GM23338 (cell line): ENCODE data around the gene RPL29. TPM values are rescaled to one million over a fixed set of nuclear protein-coding genes. Genes with fewer than 3 reads are reported as not detected.

ENCODE experiments used
- ATAC-seq: fragments of 200-7000 bp; cut with Tn5 transposase; 3 replicates; pipeline ENCODE4 v1.9.1; 2020
- DNase-seq: peaks from one replicate; pipeline ENCODE4 v3.0.0-alpha.2; 2015; ENCODE audit warnings: low spot score
- H2AFZ ChIP-seq: fragments of 200-600 bp; sonication (generic); 2 replicates; pipeline ENCODE4 v1.8.0; 2016; ENCODE audit warnings: antibody characterized with exemption, mild to moderate bottlenecking, moderate library complexity
- H3F3A ChIP-seq: fragments of 200-600 bp; sonication (generic); replicated peaks from 2 replicates; pipeline ENCODE4 v1.8.0; 2017; ENCODE audit warnings: antibody characterized with exemption, mixed run types, low read depth
- H3K27ac ChIP-seq: fragments of 200-600 bp; sonication (generic); 2 replicates; pipeline ENCODE4 v1.6.1; 2016; ENCODE audit warnings: low read depth
- H3K27me3 ChIP-seq: fragments of 200-600 bp; sonication (generic); 2 replicates; pipeline ENCODE4 v1.8.0; 2016; ENCODE audit warnings: mild to moderate bottlenecking, mixed run types, moderate library complexity; ENCODE audit not compliant: insufficient read depth
- H3K36me3 ChIP-seq: fragments of 200-600 bp; sonication (generic); 2 replicates; pipeline ENCODE4 v1.8.0; 2016; ENCODE audit warnings: mild to moderate bottlenecking; ENCODE audit not compliant: insufficient read depth
- H3K4me1 ChIP-seq: fragments of 200-600 bp; sonication (generic); 2 replicates; pipeline ENCODE4 v1.8.0; 2016; ENCODE audit warnings: mild to moderate bottlenecking, moderate library complexity; ENCODE audit not compliant: insufficient read depth
- H3K4me2 ChIP-seq: fragments of 200-600 bp; sonication (generic); 2 replicates; pipeline ENCODE4 v1.7.1; 2017; ENCODE audit warnings: mixed run types
- H3K4me3 ChIP-seq: fragments of 200-600 bp; sonication (generic); 2 replicates; pipeline ENCODE4 v1.6.1; 2016; ENCODE audit warnings: mixed run types
- H3K79me2 ChIP-seq: fragments of 200-600 bp; sonication (generic); replicated peaks from 2 replicates; pipeline ENCODE4 v1.8.0; 2017; ENCODE audit warnings: mild to moderate bottlenecking; ENCODE audit not compliant: insufficient read depth
- H3K9me2 ChIP-seq: fragments of 200-600 bp; sonication (generic); 2 replicates; pipeline ENCODE4 v1.8.0; 2017; ENCODE audit not compliant: insufficient read depth
- H4K20me1 ChIP-seq: fragments of 200-600 bp; sonication (generic); replicated peaks from 2 replicates; pipeline ENCODE4 v1.8.0; 2017; ENCODE audit warnings: mild to moderate bottlenecking; ENCODE audit not compliant: insufficient read depth
- H3K27ac Mint-ChIP-seq: 2 replicates; pipeline ENCODE4 v1.8.0; 2020; ENCODE audit warnings: inconsistent platforms, mild to moderate bottlenecking, moderate library complexity, mixed read lengths
- H3K27me3 Mint-ChIP-seq: 3 replicates; pipeline ENCODE4 v1.8.0; 2022; ENCODE audit warnings: low read depth, mild to moderate bottlenecking, moderate library complexity, mixed read lengths, inconsistent platforms; ENCODE audit not compliant: insufficient read depth, poor library complexity
- H3K36me3 Mint-ChIP-seq: 3 replicates; pipeline ENCODE4 v1.8.0; 2021; ENCODE audit warnings: low read depth, mild to moderate bottlenecking, inconsistent platforms, moderate library complexity, mixed read lengths
- H3K4me1 Mint-ChIP-seq: 3 replicates; pipeline ENCODE4 v1.8.0; 2020; ENCODE audit warnings: mild to moderate bottlenecking, inconsistent platforms, mixed read lengths
- H3K4me3 Mint-ChIP-seq: 3 replicates; pipeline ENCODE4 v1.8.0; 2021; ENCODE audit warnings: moderate library complexity, mild to moderate bottlenecking, inconsistent platforms, mixed read lengths
- H3K9me3 Mint-ChIP-seq: 3 replicates; pipeline ENCODE4 v1.8.0; 2020; ENCODE audit warnings: moderate library complexity, mild to moderate bottlenecking, inconsistent platforms, mixed read lengths
- JUNB ChIP-seq: IDR thresholded peaks from one replicate; pipeline ENCODE4 v1.6.1; 2016; ENCODE audit warnings: antibody characterized with exemption; ENCODE audit not compliant: unreplicated experiment
- POLR2AphosphoS5 ChIP-seq: IDR thresholded peaks from 2 replicates; pipeline ENCODE4 v1.6.1; 2016; ENCODE audit warnings: antibody characterized with exemption, low read depth
- STAT1 ChIP-seq: IDR thresholded peaks from one replicate; pipeline ENCODE4 v1.6.1; 2016; ENCODE audit warnings: antibody characterized with exemption; ENCODE audit not compliant: unreplicated experiment
- ZNF114 ChIP-seq: fragments of 250-450 bp; sonication (Bioruptor Pico); IDR thresholded peaks from 2 replicates; pipeline ENCODE4 v1.5.0; 2020; ENCODE audit warnings: mild to moderate bottlenecking, moderate library complexity
- ZNF462 ChIP-seq: fragments of 250-450 bp; sonication (Bioruptor Pico); IDR thresholded peaks from 2 replicates; pipeline ENCODE4 v1.5.0; 2020; ENCODE audit warnings: mild to moderate bottlenecking, moderate library complexity
- polyA plus RNA-seq: library from polyadenylated mRNA; unstranded; fragments of >200 nt; fragmentation: Nextera tagmentation; extraction: Ambion mirVana; gene quantifications from 2 replicates; pipeline ENCODE4 v1.2.1, GENCODE V29; 2016
- total RNA-seq: library from RNA; depleted of rRNA; stranded (reverse); fragments of >200 nt; shearing (Covaris generic); gene quantifications from 2 replicates; pipeline ENCODE4 v1.2.3, GENCODE V29; 2014
- TF ChIP-seq, protein P1 (sequence below), 2 experiments: fragments of 200-600 bp in 1 of 2; sonication (generic) in 1 of 2; conservative IDR thresholded peaks; 2 replicates each; pipeline versions ENCODE4 v1.5.1 to v1.6.1; 2016 to 2017; ENCODE audit warnings: antibody characterized with exemption in 2 of 2, low read depth in 2 of 2, mild to moderate bottlenecking in 2 of 2, moderate library complexity in 1 of 2

The RPL29 gene
- total and polyA plus RNA-seq, 2 experiments from 2014 or later = 1,471 to 1,864 TPM

- TF ChIP-seq, protein P1, sequence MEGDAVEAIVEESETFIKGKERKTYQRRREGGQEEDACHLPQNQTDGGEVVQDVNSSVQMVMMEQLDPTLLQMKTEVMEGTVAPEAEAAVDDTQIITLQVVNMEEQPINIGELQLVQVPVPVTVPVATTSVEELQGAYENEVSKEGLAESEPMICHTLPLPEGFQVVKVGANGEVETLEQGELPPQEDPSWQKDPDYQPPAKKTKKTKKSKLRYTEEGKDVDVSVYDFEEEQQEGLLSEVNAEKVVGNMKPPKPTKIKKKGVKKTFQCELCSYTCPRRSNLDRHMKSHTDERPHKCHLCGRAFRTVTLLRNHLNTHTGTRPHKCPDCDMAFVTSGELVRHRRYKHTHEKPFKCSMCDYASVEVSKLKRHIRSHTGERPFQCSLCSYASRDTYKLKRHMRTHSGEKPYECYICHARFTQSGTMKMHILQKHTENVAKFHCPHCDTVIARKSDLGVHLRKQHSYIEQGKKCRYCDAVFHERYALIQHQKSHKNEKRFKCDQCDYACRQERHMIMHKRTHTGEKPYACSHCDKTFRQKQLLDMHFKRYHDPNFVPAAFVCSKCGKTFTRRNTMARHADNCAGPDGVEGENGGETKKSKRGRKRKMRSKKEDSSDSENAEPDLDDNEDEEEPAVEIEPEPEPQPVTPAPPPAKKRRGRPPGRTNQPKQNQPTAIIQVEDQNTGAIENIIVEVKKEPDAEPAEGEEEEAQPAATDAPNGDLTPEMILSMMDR (conservative IDR thresholded peaks at IDR 0.05; ENCODE audit: low read depth in 2 of 2) = no peak
- TF ChIP-seq ZNF114 = no peak
Measured at GRCh38 chr3:51950899-51951298, 44.8 kb downstream of the RPL29 start (continued).

DNA sequence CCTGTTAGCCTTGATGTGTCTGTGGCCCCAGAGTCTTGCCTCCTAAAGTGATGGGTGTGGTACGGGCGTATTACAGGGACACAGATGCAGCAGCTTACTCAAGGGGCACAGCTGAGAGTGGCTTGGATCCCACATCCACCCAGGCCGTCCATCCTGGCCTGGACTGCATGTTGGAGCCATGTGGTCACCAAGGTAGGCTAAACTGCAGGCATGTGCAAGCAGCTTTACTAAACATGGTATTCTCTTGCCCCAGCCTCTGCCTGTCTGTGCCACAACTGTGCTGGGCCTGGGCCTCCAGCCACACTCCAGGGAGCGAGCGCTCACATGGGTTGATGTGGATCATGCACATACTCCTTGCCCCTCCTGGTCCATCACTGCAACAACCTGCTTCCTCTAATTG is 46.6 kb downstream of the RPL29 start:
- H3K4me2 ChIP-seq = no peak overlapping the region
- peaks cover 29% of the 10 kb centered on the region for H3K27me3 ChIP-seq
- no peaks in the 10 kb centered on the region for H4K20me1 ChIP-seq
- no peaks in the 10 kb centered on the region for H3F3A ChIP-seq
- no peak overlapping the region for H3K4me3 ChIP-seq
- no peaks in the 10 kb centered on the region for H3K36me3 ChIP-seq
- no peak for DNase-seq
- TF ChIP-seq STAT1 = no peak
- no peak for TF ChIP-seq POLR2AphosphoS5
- no peak for TF ChIP-seq ZNF114
- peaks cover 2% of the 10 kb centered on the region; the same call in 2 of the 3 replicates for H3K4me1 Mint-ChIP-seq
- 0 out of 3 replicates have a peak, but pooled peaks cover 2% of the 10 kb centered on the region for H3K36me3 Mint-ChIP-seq
- H3K27ac ChIP-seq = no peak overlapping the region
- H2AFZ ChIP-seq = no peak overlapping the region
- H3K79me2 ChIP-seq = no peaks in the 10 kb centered on the region
- no peaks in the 10 kb centered on the region for H3K9me3 Mint-ChIP-seq
- peaks cover 26% of the 10 kb centered on the region for H3K27me3 Mint-ChIP-seq
- no peak for ATAC-seq
- no peak overlapping the region; the same call in 2 of the 3 replicates for H3K4me3 Mint-ChIP-seq
- no peak overlapping the region for H3K27ac Mint-ChIP-seq
- no peaks in the 10 kb centered on the region for H3K9me2 ChIP-seq
- H3K4me1 ChIP-seq = no peaks in the 10 kb centered on the region

DNA sequence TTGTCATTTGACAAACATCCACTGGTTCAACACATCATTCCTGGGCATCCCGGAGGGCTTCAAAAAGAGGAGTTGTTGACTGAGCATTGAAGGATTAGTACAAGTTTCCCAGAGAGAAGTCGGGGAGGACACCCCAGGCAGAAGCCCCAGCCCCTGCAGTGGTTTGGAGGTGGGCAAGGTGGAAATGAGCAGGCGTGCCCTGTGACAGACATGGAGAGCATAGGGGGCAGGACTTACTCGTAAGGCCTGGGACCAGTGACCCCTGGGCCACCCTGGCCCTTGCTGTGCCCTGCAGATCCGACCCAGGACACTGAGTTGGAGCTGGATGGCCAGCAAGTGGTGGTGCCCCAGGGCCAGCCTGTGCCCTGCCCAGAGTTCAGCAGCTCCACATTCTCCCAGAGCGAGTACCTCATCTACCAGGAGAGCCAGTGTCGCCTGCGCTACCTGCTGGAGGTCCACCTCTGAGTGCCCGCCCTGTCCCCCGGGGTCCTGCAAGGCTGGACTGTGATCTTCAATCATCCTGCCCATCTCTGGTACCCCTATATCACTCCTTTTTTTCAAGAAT is 47.6 kb downstream of the RPL29 start:
- no peak for ATAC-seq
- 0 out of 3 replicates have a peak, but pooled peaks cover 2% of the 10 kb centered on the region for H3K36me3 Mint-ChIP-seq
- TF ChIP-seq JUNB (no peak), ZNF462 (CRISPR knock-in tag) (no peak), ZNF114 (no peak), POLR2AphosphoS5 (no peak)
- TF ChIP-seq, protein P1 (conservative IDR thresholded peaks at IDR 0.05; ENCODE audit: low read depth in 2 of 2) = no peak

More for the DNA sequence above, 47.6 kb downstream of the RPL29 start:
- Mint-ChIP-seq H3K4me1 (no peaks in the 10 kb centered on the region; the same call in 2 of the 3 replicates), H3K27me3 (peaks cover 23% of the 10 kb centered on the region), H3K27ac (no peak overlapping the region), H3K9me3 (no peaks in the 10 kb centered on the region), H3K4me3 (no peak overlapping the region)
- Histone ChIP-seq H3K36me3 (no peaks in the 10 kb centered on the region), H3K79me2 (no peaks in the 10 kb centered on the region), H3K4me2 (no peak overlapping the region), H3K27me3 (peaks cover 18% of the 10 kb centered on the region; the same call in 1 of the 2 replicates), H3F3A (no peaks in the 10 kb centered on the region), H2AFZ (no peak overlapping the region), H3K9me2 (no peaks in the 10 kb centered on the region), H3K4me1 (no peaks in the 10 kb centered on the region), H3K27ac (no peak overlapping the region), H3K4me3 (no peak overlapping the region), H4K20me1 (no peaks in the 10 kb centered on the region)
- no peak for DNase-seq
